SU-DHL-6 (cell line): ENCODE data around the gene NUDT19.
"Not testable (repeated sequence)": the region's sequence is repeated elsewhere in the genome, so short reads cannot be mapped to it uniquely, and the experiment has no call there.

Experiments used
- H2AFZ ChIP-seq: fragments of 200-600 bp; sonication (generic); 2 replicates; pipeline ENCODE4 v1.6.1; 2014; ENCODE audit warnings: low read depth, mild to moderate bottlenecking, moderate library complexity, mixed read lengths, antibody characterized with exemption, low read length; ENCODE audit not compliant: severe bottlenecking
- H3F3A ChIP-seq: fragments of 200-600 bp; shearing (Covaris generic); 2 replicates; pipeline ENCODE4 v1.6.0; 2016; ENCODE audit warnings: antibody characterized with exemption, mild to moderate bottlenecking; ENCODE audit not compliant: insufficient read depth
- H3K27ac ChIP-seq: fragments of 200-600 bp; sonication (generic); 2 replicates; pipeline ENCODE4 v1.5.1; 2016; ENCODE audit warnings: low read depth, mild to moderate bottlenecking, low read length, moderate library complexity, mixed read lengths
- H3K27me3 ChIP-seq: fragments of 200-600 bp; sonication (generic), shearing (Covaris generic); 2 replicates; pipeline ENCODE4 v1.6.0; 2014; ENCODE audit warnings: mild to moderate bottlenecking, low read length
- H3K36me3 ChIP-seq: fragments of 200-600 bp; sonication (generic); 2 replicates; pipeline ENCODE4 v1.6.1; 2014; ENCODE audit warnings: mild to moderate bottlenecking, low read length, mixed read lengths
- H3K4me2 ChIP-seq: fragments of 300-600, 200-600 bp; shearing (Covaris generic), sonication (generic); 2 replicates; pipeline ENCODE4 v1.6.0; 2014; ENCODE audit warnings: low read length, low read depth, mild to moderate bottlenecking; ENCODE audit not compliant: poor library complexity, severe bottlenecking
- H3K4me3 ChIP-seq: fragments of 200-600 bp; sonication (generic); 2 replicates; pipeline ENCODE4 v1.5.1; 2014; ENCODE audit warnings: antibody characterized with exemption, low read length, mild to moderate bottlenecking, mixed read lengths; ENCODE audit not compliant: insufficient read depth, poor library complexity, severe bottlenecking
- H3K79me2 ChIP-seq: fragments of 200-600 bp; sonication (generic); 2 replicates; pipeline ENCODE4 v1.6.1; 2014; ENCODE audit warnings: mild to moderate bottlenecking, low read length, moderate library complexity; ENCODE audit not compliant: insufficient read depth
- H3K9ac ChIP-seq: fragments of 200-600 bp; sonication (generic); 2 replicates; pipeline ENCODE4 v1.7.0; 2014; ENCODE audit warnings: mild to moderate bottlenecking, low read length
- H3K9me2 ChIP-seq: fragments of 200-600 bp; sonication (generic); replicated peaks from 2 replicates; pipeline ENCODE4 v1.6.1; 2014; ENCODE audit warnings: low read length; ENCODE audit not compliant: insufficient read depth
- H3K9me3 ChIP-seq: fragments of 200-600 bp; sonication (generic); 2 replicates; pipeline ENCODE4 v1.6.1; 2014; ENCODE audit warnings: low read length, mixed read lengths; ENCODE audit not compliant: insufficient read depth
- H4K20me1 ChIP-seq: fragments of 200-600 bp; sonication (generic); 2 replicates; pipeline ENCODE4 v1.6.1; 2014; ENCODE audit warnings: low read depth, mild to moderate bottlenecking, antibody characterized with exemption, low read length, moderate library complexity, mixed read lengths
- CTCF ChIP-seq: fragments of 200-600 bp; sonication (generic); IDR thresholded peaks from one replicate; pipeline ENCODE4 v1.5.1; 2017; ENCODE audit warnings: antibody characterized with exemption, mild to moderate bottlenecking, low read length, moderate library complexity; ENCODE audit not compliant: insufficient read depth, poor library complexity, severe bottlenecking
- EZH2phosphoT487 ChIP-seq: fragments of 200-600 bp; sonication (generic), shearing (Covaris generic); conservative IDR thresholded peaks from 2 replicates; pipeline ENCODE4 v1.6.1; 2018; ENCODE audit warnings: mild to moderate bottlenecking, antibody characterized with exemption, low read length, moderate library complexity, mixed read lengths

Gene NUDT19

GRCh38 chr19:32702010-32702409, 10.4 kb downstream of the NUDT19 start:
- no peak for TF ChIP-seq CTCF
- TF ChIP-seq EZH2phosphoT487, result no peak
- Histone ChIP-seq H3K27me3 (no peaks in the 10 kb centered on the region), H3K9ac (no peak overlapping the region), H3K4me2 (no peak overlapping the region), H3K36me3 (peaks cover 27% of the 10 kb centered on the region), H3K27ac (no peak overlapping the region), H3K9me3 (peaks cover 5% of the 10 kb centered on the region; the same call in 1 of the 2 replicates), H3K79me2 (peaks cover 28% of the 10 kb centered on the region), H4K20me1 (no peaks in the 10 kb centered on the region), H3F3A (no peaks in the 10 kb centered on the region), H3K4me3 (no peak overlapping the region), H3K9me2 (no peaks in the 10 kb centered on the region), H2AFZ (no peak overlapping the region)

DNA sequence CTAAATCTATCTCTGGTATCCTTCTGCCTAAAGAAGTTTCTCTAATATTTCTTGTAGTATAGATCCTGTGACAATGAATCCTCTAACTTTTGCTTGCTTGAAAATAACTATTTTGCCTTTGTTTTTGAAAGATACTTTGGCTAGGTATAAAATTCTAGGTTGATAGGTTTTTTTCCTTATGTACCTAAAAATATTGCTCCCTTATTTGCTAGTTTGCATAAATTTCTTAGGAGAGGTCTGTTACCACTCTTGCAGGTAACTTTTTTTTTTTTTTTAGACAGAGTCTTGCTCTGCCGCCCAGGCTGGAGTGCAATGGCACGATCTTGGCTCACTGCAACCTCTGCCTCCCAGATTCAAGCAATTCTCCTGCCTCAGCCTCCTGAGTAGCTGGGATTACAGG, 12.4 kb downstream of the NUDT19 start:
- H4K20me1 ChIP-seq, H3K27ac ChIP-seq, H2AFZ ChIP-seq, H3K4me2 ChIP-seq, H3F3A ChIP-seq, H3K27me3 ChIP-seq, H3K9me3 ChIP-seq, H3K9me2 ChIP-seq, H3K9ac ChIP-seq, H3K4me3 ChIP-seq: not testable (repeated sequence)
- Histone ChIP-seq H3K36me3 (peaks cover 27% of the 10 kb centered on the region), H3K79me2 (peaks cover 28% of the 10 kb centered on the region)

GRCh38 chr19:32708457-32708856, 16.8 kb downstream of the NUDT19 start:
- Histone ChIP-seq H3K27ac (no peak overlapping the region), H3K79me2 (peaks cover 16% of the 10 kb centered on the region; the same call in 1 of the 2 replicates), H4K20me1 (no peaks in the 10 kb centered on the region), H3K36me3 (peaks cover 8% of the 10 kb centered on the region; the same call in 1 of the 2 replicates), H2AFZ (no peak overlapping the region), H3F3A (no peaks in the 10 kb centered on the region), H3K9ac (no peak overlapping the region), H3K9me3 (peaks cover 5% of the 10 kb centered on the region; the same call in 1 of the 2 replicates), H3K4me3 (no peak overlapping the region), H3K27me3 (no peaks in the 10 kb centered on the region), H3K4me2 (no peak overlapping the region), H3K9me2 (no peaks in the 10 kb centered on the region)
- no peak for TF ChIP-seq EZH2phosphoT487
- no peak for TF ChIP-seq CTCF

DNA sequence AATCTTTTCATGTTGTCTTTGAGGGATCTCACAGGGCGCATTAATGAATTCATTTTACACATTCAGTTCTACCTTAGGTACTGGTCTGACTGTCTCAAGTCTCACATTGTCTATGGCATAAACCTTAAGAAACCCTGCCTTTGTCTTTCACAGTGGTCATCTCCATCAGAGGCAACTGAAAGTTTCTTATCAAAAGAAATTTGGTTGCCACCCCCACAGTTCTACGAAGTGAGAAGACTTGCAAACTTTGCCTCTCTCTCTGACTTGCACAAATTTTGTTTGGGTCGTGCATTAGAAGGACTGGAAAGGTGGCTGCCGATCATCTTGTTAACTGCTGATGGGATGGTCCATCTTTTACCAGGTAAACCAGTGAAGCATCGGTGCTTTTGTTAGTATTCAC, 17.4 kb downstream of the NUDT19 start:
- Histone ChIP-seq H3F3A (no peaks in the 10 kb centered on the region), H4K20me1 (no peaks in the 10 kb centered on the region), H3K27ac (no peak overlapping the region), H3K27me3 (no peaks in the 10 kb centered on the region), H3K9me2 (no peaks in the 10 kb centered on the region), H3K4me3 (no peak overlapping the region), H2AFZ (no peak overlapping the region), H3K9me3 (peaks cover under 1% of the 10 kb centered on the region; the same call in 1 of the 2 replicates), H3K79me2 (peaks cover 16% of the 10 kb centered on the region; the same call in 1 of the 2 replicates), H3K4me2 (no peak overlapping the region), H3K9ac (no peak overlapping the region), H3K36me3 (peaks cover 5% of the 10 kb centered on the region; the same call in 1 of the 2 replicates)
- TF ChIP-seq CTCF (no peak), EZH2phosphoT487 (no peak)
